Mesothelial cell of epicardium (in vitro differentiated cells): ENCODE results near the gene TNFSF12. TPM values are rescaled to one million over a fixed set of nuclear protein-coding genes. Genes with fewer than 3 reads are reported as not detected.

Experiments used
- DNase-seq, 2 experiments: peaks; one replicate each; pipeline ENCODE4 v3.0.0; 2021; ENCODE audit warnings: low spot score in 2 of 2; ENCODE audit not compliant: unreplicated experiment in 2 of 2
- H3K27ac Mint-ChIP-seq: 2 replicates; pipeline ENCODE4 v1.8.0; 2021; ENCODE audit warnings: mixed read lengths
- H3K27me3 Mint-ChIP-seq: 2 replicates; pipeline ENCODE4 v1.8.0; 2021; ENCODE audit warnings: low read depth, mixed read lengths
- H3K36me3 Mint-ChIP-seq: 2 replicates; pipeline ENCODE4 v1.8.0; 2021; ENCODE audit warnings: mixed read lengths
- H3K4me1 Mint-ChIP-seq: 2 replicates; pipeline ENCODE4 v1.8.0; 2021; ENCODE audit warnings: mixed read lengths
- H3K4me3 Mint-ChIP-seq: 2 replicates; pipeline ENCODE4 v1.8.0; 2021; ENCODE audit warnings: mild to moderate bottlenecking, moderate library complexity, mixed read lengths
- H3K9me3 Mint-ChIP-seq: 2 replicates; pipeline ENCODE4 v1.8.0; 2021; ENCODE audit warnings: mixed read lengths
- CTCF ChIP-seq: fragments of 200-600 bp; sonication (generic); IDR thresholded peaks from one replicate; pipeline ENCODE4 v1.5.0; 2021; ENCODE audit warnings: antibody characterized with exemption; ENCODE audit not compliant: unreplicated experiment
- total RNA-seq: library from RNA; stranded (reverse); gene quantifications from 3 replicates; pipeline ENCODE4 v1.2.1, GENCODE V29; 2021

The TNFSF12 gene
- total RNA-seq, 1 donor from 2014 or later, result 7.6 TPM

DNA sequence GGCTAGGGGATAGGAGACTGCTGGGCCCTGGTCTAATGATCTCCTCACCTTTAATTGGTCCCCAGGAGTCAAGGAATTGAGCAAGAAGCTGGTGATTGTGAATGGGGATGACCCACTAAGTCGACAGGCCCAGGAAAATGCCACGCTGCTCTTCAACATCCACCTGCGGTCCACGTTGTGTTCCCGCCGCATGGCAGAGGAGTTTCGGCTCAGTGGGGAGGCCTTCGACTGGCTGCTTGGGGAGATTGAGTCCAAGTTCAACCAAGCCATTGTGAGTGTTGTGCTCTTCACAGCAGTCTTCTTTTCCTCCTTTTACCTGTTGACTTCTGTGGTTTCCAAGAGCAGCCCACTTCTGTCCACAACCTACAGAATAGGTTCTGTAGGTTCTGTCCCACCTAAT, 45.3 kb upstream of the TNFSF12 start:
- no peaks in the 10 kb centered on the region for H3K27me3 Mint-ChIP-seq
- no peak overlapping the region for H3K27ac Mint-ChIP-seq
- TF ChIP-seq CTCF, result no peak
- no peak overlapping the region for H3K4me3 Mint-ChIP-seq
- DNase-seq, result no peak
- no peaks in the 10 kb centered on the region for H3K4me1 Mint-ChIP-seq
- H3K36me3 Mint-ChIP-seq, result peaks cover 57% of the 10 kb centered on the region
- no peaks in the 10 kb centered on the region for H3K9me3 Mint-ChIP-seq

- Mint-ChIP-seq H3K36me3 (peaks cover 58% of the 10 kb centered on the region), H3K9me3 (no peaks in the 10 kb centered on the region), H3K27me3 (no peaks in the 10 kb centered on the region), H3K27ac (no peak overlapping the region), H3K4me1 (no peaks in the 10 kb centered on the region), H3K4me3 (no peak overlapping the region)
- no peak for DNase-seq
- TF ChIP-seq CTCF, result no peak
These were observed 40.7 kb upstream of the TNFSF12 start for GRCh38 chr17:7508145-7508544.

DNA sequence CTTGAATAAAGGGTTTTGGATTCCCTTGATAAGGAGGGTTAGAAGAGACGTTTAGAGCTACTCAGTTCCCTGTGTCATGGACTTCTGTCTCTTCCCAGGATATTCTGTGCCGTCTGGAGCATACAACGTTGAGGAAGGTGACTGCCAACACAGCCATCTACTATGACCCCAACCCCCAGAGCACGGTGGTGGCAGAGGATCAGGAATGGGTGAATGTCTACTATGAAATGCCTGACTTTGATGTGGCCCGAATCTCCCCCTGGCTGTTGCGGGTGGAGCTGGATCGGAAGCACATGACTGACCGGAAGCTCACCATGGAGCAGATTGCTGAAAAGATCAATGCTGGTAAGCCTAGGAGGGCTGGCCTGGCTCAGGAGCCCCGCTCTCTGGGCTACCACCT, 40.0 kb upstream of the TNFSF12 start:
- H3K4me3 Mint-ChIP-seq, result no peak overlapping the region
- peaks cover 53% of the 10 kb centered on the region for H3K36me3 Mint-ChIP-seq
- no peaks in the 10 kb centered on the region for H3K9me3 Mint-ChIP-seq
- TF ChIP-seq CTCF, result no peak
- no peak overlapping the region for H3K27ac Mint-ChIP-seq
- no peak for DNase-seq
- H3K4me1 Mint-ChIP-seq, result no peaks in the 10 kb centered on the region
- no peaks in the 10 kb centered on the region for H3K27me3 Mint-ChIP-seq

DNA sequence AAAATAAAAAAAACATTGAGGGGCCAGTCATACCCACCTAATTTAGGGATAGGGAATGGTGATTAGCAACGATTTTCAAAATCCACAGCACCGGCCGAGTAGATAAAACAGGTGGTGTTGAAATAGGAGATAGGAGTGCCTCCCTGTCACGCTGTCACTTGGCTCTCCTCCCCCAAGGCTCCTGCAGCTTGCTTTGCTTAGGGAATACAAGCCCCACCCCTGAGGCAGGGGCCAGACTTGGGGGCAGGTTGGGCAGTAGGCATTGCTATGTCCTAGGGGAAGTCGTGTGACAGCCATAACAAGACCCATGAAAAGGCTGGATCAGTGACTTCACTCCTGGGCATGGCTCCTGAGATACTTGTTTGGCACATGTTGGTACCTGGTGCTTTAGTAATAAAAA, 38.9 kb upstream of the TNFSF12 start:
- Mint-ChIP-seq H3K9me3 (no peaks in the 10 kb centered on the region), H3K4me3 (no peak overlapping the region), H3K27ac (no peak overlapping the region), H3K4me1 (no peaks in the 10 kb centered on the region), H3K27me3 (no peaks in the 10 kb centered on the region), H3K36me3 (peaks cover 52% of the 10 kb centered on the region)
- no peak for TF ChIP-seq CTCF
- no peak for DNase-seq

- Mint-ChIP-seq H3K27ac (no peak overlapping the region), H3K36me3 (peaks cover 48% of the 10 kb centered on the region)
These were observed 37.8 kb upstream of the TNFSF12 start for GRCh38 chr17:7511108-7511507.

More at GRCh38 chr17:7511108-7511507, 37.8 kb upstream of the TNFSF12 start:
- Mint-ChIP-seq H3K9me3 (no peaks in the 10 kb centered on the region), H3K27me3 (no peaks in the 10 kb centered on the region), H3K4me3 (no peak overlapping the region), H3K4me1 (peaks cover 4% of the 10 kb centered on the region)
- DNase-seq, result no peak
- TF ChIP-seq CTCF, result no peak
